D721Med (cell line): ENCODE results near the gene ASPG.

Experiments used
- DNase-seq: peaks from one replicate; pipeline ENCODE4 v3.0.0; 2011; ENCODE audit warnings: low spot score; ENCODE audit not compliant: insufficient read length
- FAIRE-seq: peaks from 2 replicates; lab custom pipeline; 2011; peaks lifted over from hg19 to GRCh38; lab: Jason Lieb, UNC
- CTCF ChIP-seq: IDR thresholded peaks from 2 replicates; pipeline ENCODE4 v1.5.1; 2012; ENCODE audit warnings: mild to moderate bottlenecking, control low read depth; ENCODE audit not compliant: insufficient read depth; ENCODE audit errors: missing control alignments

Gene ASPG

GRCh38 chr14:104163541-104163940, 78.0 kb downstream of the ASPG start:
- DNase-seq: no peak
- no peak for TF ChIP-seq CTCF
- no peak for FAIRE-seq

DNA sequence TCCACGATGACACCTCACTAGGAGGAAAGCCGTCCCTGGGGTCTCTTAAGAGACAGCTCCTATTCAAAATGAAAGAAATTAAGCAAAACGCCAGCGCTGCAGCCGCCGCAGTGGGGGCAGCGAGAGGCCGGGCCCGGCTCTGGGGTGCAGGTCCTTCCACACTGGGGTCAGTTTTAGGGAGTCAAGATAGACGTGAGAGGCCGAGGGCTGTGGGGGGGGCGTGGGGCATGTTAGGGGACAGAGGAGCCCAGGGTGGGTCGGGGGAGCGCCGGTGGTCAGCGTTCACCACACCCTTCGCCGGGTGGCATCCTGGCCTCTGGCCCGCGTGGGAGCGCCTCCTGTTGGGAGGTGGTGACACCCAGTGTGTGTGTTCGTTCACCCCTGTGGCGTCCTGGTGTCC, 78.5 kb downstream of the ASPG start:
- no peak for FAIRE-seq
- no peak for TF ChIP-seq CTCF
- DNase-seq: no peak

DNA sequence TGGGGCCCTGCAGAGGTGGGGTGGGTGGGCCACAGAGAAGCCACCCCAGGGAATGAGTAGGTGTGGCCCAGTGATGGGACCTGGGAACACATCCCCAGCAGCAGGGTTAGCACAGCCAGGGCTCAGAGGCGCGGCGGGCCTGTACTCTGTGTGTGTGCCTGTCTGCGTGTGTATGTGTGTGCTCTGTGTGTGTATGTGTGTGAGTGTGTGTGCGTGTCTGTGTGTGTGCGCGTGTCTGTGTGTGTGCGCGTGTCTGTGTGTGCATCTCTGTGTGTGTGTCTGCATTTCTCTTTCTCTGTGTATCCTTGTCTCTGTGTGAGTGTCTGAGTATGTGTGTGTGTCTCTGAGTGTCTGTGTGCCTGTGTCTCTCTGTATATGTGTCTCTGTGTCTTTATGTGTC, 79.0 kb downstream of the ASPG start:
- no peak for FAIRE-seq
- DNase-seq: no peak
- TF ChIP-seq CTCF: no peak
